H9 (cell line): ENCODE data around the gene RGS3. TPM values are rescaled to one million over a fixed set of nuclear protein-coding genes. Genes with fewer than 3 reads are reported as not detected.

Experiments
- DNase-seq: peaks from one replicate; pipeline ENCODE4 v3.0.0-alpha.2; 2017
- H2AFZ ChIP-seq: one replicate; pipeline ENCODE4 v1.6.1; 2013; ENCODE audit warnings: mild to moderate bottlenecking, low read length, control low read depth, moderate library complexity
- H2AK5ac ChIP-seq: 2 replicates; pipeline ENCODE4 v1.6.1; 2013; ENCODE audit warnings: low read length, control low read depth, mixed read lengths; ENCODE audit not compliant: insufficient read length
- H2BK120ac ChIP-seq: one replicate; pipeline ENCODE4 v1.6.1; 2013; ENCODE audit warnings: low read depth, mild to moderate bottlenecking, low read length, control low read depth, inconsistent platforms; ENCODE audit not compliant: poor library complexity, severe bottlenecking
- H2BK12ac ChIP-seq: 2 replicates; pipeline ENCODE4 v1.6.1; 2013; ENCODE audit warnings: low read length, control low read depth, mixed read lengths, low read depth; ENCODE audit not compliant: insufficient read length
- H2BK15ac ChIP-seq: 2 replicates; pipeline ENCODE4 v1.6.1; 2013; ENCODE audit warnings: low read depth, low read length, control low read depth
- H2BK20ac ChIP-seq: one replicate; pipeline ENCODE4 v1.6.1; 2013; ENCODE audit warnings: low read depth, mild to moderate bottlenecking, low read length, control low read depth, inconsistent platforms; ENCODE audit not compliant: poor library complexity, severe bottlenecking
- H2BK5ac ChIP-seq: 2 replicates; pipeline ENCODE4 v1.6.1; 2013; ENCODE audit warnings: low read length, control low read depth, mixed read lengths; ENCODE audit not compliant: insufficient read length
- H3K14ac ChIP-seq: 2 replicates; pipeline ENCODE4 v1.6.1; 2013; ENCODE audit warnings: low read length, control low read depth; ENCODE audit not compliant: insufficient read depth
- H3K18ac ChIP-seq: 2 replicates; pipeline ENCODE4 v1.6.1; 2013; ENCODE audit warnings: low read depth, mild to moderate bottlenecking, mixed read lengths, low read length, control low read depth; ENCODE audit not compliant: insufficient read length
- H3K23ac ChIP-seq: 2 replicates; pipeline ENCODE4 v1.6.1; 2013; ENCODE audit warnings: low read length, control low read depth, mixed read lengths, low read depth; ENCODE audit not compliant: insufficient read length
- H3K23me2 ChIP-seq: 2 replicates; pipeline ENCODE4 v1.6.1; 2013; ENCODE audit warnings: low read depth, mild to moderate bottlenecking, mixed read lengths, low read length, control low read depth; ENCODE audit not compliant: insufficient read length, poor library complexity, severe bottlenecking
- H3K27ac ChIP-seq: 2 replicates; pipeline ENCODE4 v1.5.1; 2013; ENCODE audit warnings: low read length, control low read depth, mixed read lengths, low read depth; ENCODE audit not compliant: insufficient read length
- H3K27me3 ChIP-seq: 2 replicates; pipeline ENCODE4 v1.6.1; 2013; ENCODE audit warnings: low read length, control low read depth, inconsistent platforms; ENCODE audit not compliant: insufficient read depth
- H3K4ac ChIP-seq: 2 replicates; pipeline ENCODE4 v1.6.1; 2013; ENCODE audit warnings: low read depth, mild to moderate bottlenecking, control low read depth, inconsistent platforms, low read length, moderate library complexity
- H3K4me1 ChIP-seq: 2 replicates; pipeline ENCODE4 v1.6.1; 2013; ENCODE audit warnings: low read length, control low read depth, inconsistent platforms; ENCODE audit not compliant: insufficient read depth
- H3K4me2 ChIP-seq: 2 replicates; pipeline ENCODE4 v1.6.1; 2013; ENCODE audit warnings: low read length, control low read depth, mixed read lengths; ENCODE audit not compliant: insufficient read length, insufficient read depth
- H3K56ac ChIP-seq: 2 replicates; pipeline ENCODE4 v1.6.1; 2013; ENCODE audit warnings: low read depth, mild to moderate bottlenecking, mixed read lengths, low read length, control low read depth; ENCODE audit not compliant: insufficient read length
- H3K79me1 ChIP-seq: 2 replicates; pipeline ENCODE4 v1.6.1; 2013; ENCODE audit warnings: low read depth, mild to moderate bottlenecking, moderate library complexity, low read length, control low read depth, inconsistent platforms; ENCODE audit not compliant: insufficient read depth, poor library complexity, severe bottlenecking
- H3K79me2 ChIP-seq: 2 replicates; pipeline ENCODE4 v1.6.1; 2013; ENCODE audit warnings: low read length, control low read depth, inconsistent platforms; ENCODE audit not compliant: insufficient read depth
- H3K9ac ChIP-seq: 2 replicates; pipeline ENCODE4 v1.6.1; 2013; ENCODE audit warnings: low read length, control low read depth, mixed read lengths; ENCODE audit not compliant: insufficient read length; ENCODE audit errors: extremely low read depth
- H3K9me3 ChIP-seq: one replicate; pipeline ENCODE4 v1.6.1; 2013; ENCODE audit warnings: low read depth, low read length, inconsistent platforms; ENCODE audit not compliant: control insufficient read depth
- H3T11ph ChIP-seq: one replicate; pipeline ENCODE4 v1.6.1; 2013; ENCODE audit warnings: mild to moderate bottlenecking, low read length, control low read depth, inconsistent platforms
- H4K20me1 ChIP-seq: one replicate; pipeline ENCODE4 v1.6.1; 2013; ENCODE audit not compliant: control insufficient read depth, insufficient read length, insufficient read depth
- H4K5ac ChIP-seq: 2 replicates; pipeline ENCODE4 v1.6.1; 2013; ENCODE audit warnings: low read depth, mild to moderate bottlenecking, mixed read lengths, low read length, control low read depth; ENCODE audit not compliant: insufficient read length
- H4K8ac ChIP-seq: replicated peaks from 2 replicates; pipeline ENCODE4 v1.6.1; 2013; ENCODE audit warnings: low read length, control low read depth, mixed read lengths, low read depth; ENCODE audit not compliant: insufficient read length
- H4K91ac ChIP-seq: 2 replicates; pipeline ENCODE4 v1.6.1; 2013; ENCODE audit warnings: low read depth, mild to moderate bottlenecking, moderate library complexity, mixed read lengths, low read length, control low read depth; ENCODE audit not compliant: insufficient read length
- H3K27ac Mint-ChIP-seq, 3 experiments: 2 replicates in 2 of 3; 3 replicates in 1 of 3; pipeline ENCODE4 v1.8.0; 2020 to 2021; ENCODE audit warnings: mixed read lengths in 3 of 3, mild to moderate bottlenecking in 1 of 3, moderate library complexity in 1 of 3
- H3K27me3 Mint-ChIP-seq: 2 replicates; pipeline ENCODE4 v1.8.0; 2021; ENCODE audit warnings: low read depth, mild to moderate bottlenecking, moderate library complexity, mixed read lengths
- H3K36me3 Mint-ChIP-seq, 3 experiments: 2 replicates in 2 of 3; 3 replicates in 1 of 3; pipeline ENCODE4 v1.8.0; 2020 to 2021; ENCODE audit warnings: low read depth in 3 of 3, mixed read lengths in 3 of 3; ENCODE audit not compliant: insufficient read depth in 1 of 3
- H3K4me1 Mint-ChIP-seq, 2 experiments: 2 replicates each; pipeline ENCODE4 v1.8.0; 2020; ENCODE audit warnings: mixed read lengths in 2 of 2
- H3K4me3 Mint-ChIP-seq, 2 experiments: 2 replicates in 1 of 2; 3 replicates in 1 of 2; pipeline ENCODE4 v1.8.0; 2020 to 2021; ENCODE audit warnings: mild to moderate bottlenecking in 2 of 2, mixed read lengths in 2 of 2, moderate library complexity in 1 of 2
- H3K9me3 Mint-ChIP-seq, 2 experiments: 2 replicates in 1 of 2; 3 replicates in 1 of 2; pipeline ENCODE4 v1.8.0; 2020; ENCODE audit warnings: mild to moderate bottlenecking in 2 of 2, mixed read lengths in 2 of 2, moderate library complexity in 1 of 2
- CTCF ChIP-seq: fragments of 200-600 bp; sonication (generic); conservative IDR thresholded peaks from 3 replicates; pipeline ENCODE4 v1.8.0; 2021; ENCODE audit warnings: antibody characterized with exemption, mild to moderate bottlenecking
- WGBS: extraction: QIAGEN DNeasy Blood & Tissue Kit; methylation state at CpG from one replicate; pipeline ENCODE4 v1.1.7; 2013; ENCODE audit warnings: missing lambda C conversion rate, low lambda C conversion rate, mixed read lengths; ENCODE audit not compliant: insufficient read length; ENCODE audit errors: extremely low coverage; 5-methylcytosine and 5-hydroxymethylcytosine counted together
- total RNA-seq: library from RNA; stranded (reverse); gene quantifications from 2 replicates; pipeline ENCODE4 v1.2.1, GENCODE V29; 2021

Gene RGS3
- total RNA-seq, 1 experiment from 2014 or later: 13.9 TPM

GRCh38 chr9:113446323-113446740 is 17.2 kb upstream of the RGS3 start:
- H3K23me2 ChIP-seq: no peaks in the 10 kb centered on the region
- no peak overlapping the region for H4K91ac ChIP-seq
- H3K27ac ChIP-seq: no peak overlapping the region
- H3K4me3 Mint-ChIP-seq: no peak overlapping the region
- no peak overlapping the region for H2BK12ac ChIP-seq
- no peak overlapping the region for H2AFZ ChIP-seq
- no peaks in the 10 kb centered on the region for H3K9me3 ChIP-seq
- no peak overlapping the region for H2AK5ac ChIP-seq
- WGBS: no CpG with 5 or more reads among the region's 3 CpGs
- no peaks in the 10 kb centered on the region for H3K27me3 ChIP-seq
- DNase-seq: no peak
- no peak overlapping the region for H3K4ac ChIP-seq
- H3K23ac ChIP-seq: no peak overlapping the region
- no peaks in the 10 kb centered on the region for H3K79me1 ChIP-seq
- peak; percentile 79 for TF ChIP-seq CTCF
- no peak overlapping the region for H3K56ac ChIP-seq
- H2BK5ac ChIP-seq: no peak overlapping the region
- H2BK20ac ChIP-seq: no peak overlapping the region
- no peak overlapping the region for H2BK15ac ChIP-seq
- H3K79me2 ChIP-seq: no peaks in the 10 kb centered on the region
- H4K5ac ChIP-seq: no peak overlapping the region
- no peaks in the 10 kb centered on the region for H3K36me3 Mint-ChIP-seq
- H3K4me1 ChIP-seq: no peaks in the 10 kb centered on the region; the same call in 1 of the 2 replicates
- H3K27me3 Mint-ChIP-seq: no peaks in the 10 kb centered on the region
- no peaks in the 10 kb centered on the region for H4K20me1 ChIP-seq
- no peak overlapping the region for H3K9ac ChIP-seq
- H3T11ph ChIP-seq: no peak overlapping the region
- H3K9me3 Mint-ChIP-seq: no peaks in the 10 kb centered on the region
- no peak overlapping the region for H2BK120ac ChIP-seq
- H3K4me2 ChIP-seq: no peak overlapping the region
- no peak overlapping the region for H3K18ac ChIP-seq
- H4K8ac ChIP-seq: no peak overlapping the region
- H3K4me1 Mint-ChIP-seq: peaks cover 7% of the 10 kb centered on the region in 2 experiments
- H3K14ac ChIP-seq: no peak overlapping the region
- H3K27ac Mint-ChIP-seq: no peak overlapping the region; a peak in 1 of 7 replicates
